A673 (cell line): ENCODE data around the gene CRY1. TPM values are rescaled to one million over a fixed set of nuclear protein-coding genes. Genes with fewer than 3 reads are reported as not detected.

ENCODE experiments used
- BruUV-seq: library from RNA; stranded (reverse); fragments of 400-500 nt; replicated peaks from 2 replicates; lab custom pipeline; 2021; lab: Mats Ljungman, UMichigan
- CTCF ChIA-PET: fragments of 300-600 bp; sonication (Branson Sonifier 250); formaldehyde crosslinking; loops from one replicate; lab custom pipeline; 2022; ENCODE audit warnings: antibody characterized with exemption; lab: Charles Lee
- POLR2A ChIA-PET: fragments of 300-600 bp; sonication (Branson Sonifier 250); formaldehyde crosslinking; loops from one replicate; lab custom pipeline; 2022; ENCODE audit warnings: antibody characterized with exemption; ENCODE audit not compliant: low non-redundant PET; lab: Charles Lee
- DNase-seq: peaks from one replicate; pipeline ENCODE4 v3.0.0-alpha.2; 2015; ENCODE audit warnings: low spot score
- H3K27ac ChIP-seq: fragments of 200-600 bp; sonication (generic); 2 replicates; pipeline ENCODE4 v1.5.1; 2016; ENCODE audit warnings: mixed run types, low read depth, mild to moderate bottlenecking, mixed read lengths, antibody characterized with exemption, low read length; ENCODE audit not compliant: poor library complexity, severe bottlenecking
- H3K27me3 ChIP-seq: fragments of 200-600 bp; sonication (generic); replicated peaks from 2 replicates; pipeline ENCODE4 v1.6.1; 2017; ENCODE audit warnings: mixed run types, low read depth, mild to moderate bottlenecking, mixed read lengths, antibody characterized with exemption, low read length; ENCODE audit not compliant: insufficient read depth, poor library complexity
- H3K36me3 ChIP-seq: fragments of 200-600 bp; sonication (generic); 2 replicates; pipeline ENCODE4 v1.6.1; 2016; ENCODE audit warnings: mixed run types, mild to moderate bottlenecking, mixed read lengths, antibody characterized with exemption, low read length; ENCODE audit not compliant: insufficient read depth, poor library complexity, severe bottlenecking
- H3K4me1 ChIP-seq: fragments of 200-600 bp; sonication (generic); 2 replicates; pipeline ENCODE4 v1.6.1; 2017; ENCODE audit warnings: mixed run types, mild to moderate bottlenecking, mixed read lengths, antibody characterized with exemption, low read length; ENCODE audit not compliant: insufficient read depth, poor library complexity, severe bottlenecking
- H3K4me3 ChIP-seq: fragments of 200-600 bp; sonication (generic); 2 replicates; pipeline ENCODE4 v1.5.1; 2016; ENCODE audit warnings: low read depth, mixed run types, mild to moderate bottlenecking, mixed read lengths, low read length; ENCODE audit not compliant: poor library complexity, severe bottlenecking
- H3K9me3 ChIP-seq: fragments of 200-600 bp; sonication (generic); 2 replicates; pipeline ENCODE4 v1.6.1; 2016; ENCODE audit warnings: mixed run types, low read depth, mild to moderate bottlenecking, mixed read lengths, antibody characterized with exemption, low read length; ENCODE audit not compliant: poor library complexity, severe bottlenecking
- EZH2 ChIP-seq: fragments of 200-600 bp; sonication (generic); IDR thresholded peaks from 2 replicates; pipeline ENCODE4 v1.6.1; 2017; ENCODE audit warnings: borderline replicate concordance, low read depth, mild to moderate bottlenecking, mixed read lengths, antibody characterized with exemption, low read length; ENCODE audit not compliant: poor library complexity, severe bottlenecking
- intact Hi-C: fragments of 100-400 bp; cut with micrococcal nuclease; formaldehyde crosslinking; loops from one replicate; pipeline ENCODE4 v1.10.0; 2022; ENCODE audit not compliant: unreplicated experiment
- total RNA-seq: library from RNA; stranded (reverse); gene quantifications from 2 replicates; pipeline ENCODE4 v1.2.3, GENCODE V29; 2021
- TF ChIP-seq, protein P1 (sequence below): fragments of 300-800, 200-600 bp; sonication (generic); conservative IDR thresholded peaks from 2 replicates; pipeline ENCODE4 v1.5.1; 2017; ENCODE audit warnings: low read depth, mild to moderate bottlenecking, antibody characterized with exemption, low read length, moderate library complexity, mixed read lengths

CRY1 gene
- total RNA-seq, 1 experiment from 2014 or later: 41.0 TPM

DNA sequence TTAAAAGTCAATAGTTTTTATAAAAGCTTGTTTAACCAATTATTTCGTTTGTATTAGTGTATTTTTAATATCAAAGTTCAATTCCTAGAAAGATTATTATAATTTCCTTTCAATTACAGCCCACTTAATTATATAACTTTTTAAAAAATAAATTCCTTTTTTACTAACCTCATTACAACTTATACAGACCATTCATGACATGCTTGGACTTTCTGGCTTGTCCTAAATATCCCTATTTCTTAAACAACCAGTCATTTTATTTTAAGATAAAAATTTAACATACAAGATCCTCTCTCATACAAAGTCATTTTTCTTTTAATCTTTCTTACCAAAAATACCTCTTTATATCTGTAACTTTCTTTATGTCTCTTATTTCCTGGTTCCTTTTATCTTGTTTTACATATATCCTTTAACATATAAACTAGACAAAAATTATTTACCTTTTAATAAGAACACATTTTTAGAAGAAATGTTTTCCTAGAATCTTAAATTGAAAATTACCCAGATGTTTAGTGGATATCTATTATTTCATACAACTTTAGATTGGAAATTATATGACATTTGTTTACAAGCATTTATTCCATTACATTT is 148.0 kb downstream of the CRY1 start:
- intact Hi-C loops: no loop called here
- ChIA-PET CTCF (interaction anchor here (0.6 kb wide), 1 partner anchor 51 kb away, joined by 10 read pairs; no protein-coding TSS in a partner anchor), POLR2A (no interaction called here)

DNA sequence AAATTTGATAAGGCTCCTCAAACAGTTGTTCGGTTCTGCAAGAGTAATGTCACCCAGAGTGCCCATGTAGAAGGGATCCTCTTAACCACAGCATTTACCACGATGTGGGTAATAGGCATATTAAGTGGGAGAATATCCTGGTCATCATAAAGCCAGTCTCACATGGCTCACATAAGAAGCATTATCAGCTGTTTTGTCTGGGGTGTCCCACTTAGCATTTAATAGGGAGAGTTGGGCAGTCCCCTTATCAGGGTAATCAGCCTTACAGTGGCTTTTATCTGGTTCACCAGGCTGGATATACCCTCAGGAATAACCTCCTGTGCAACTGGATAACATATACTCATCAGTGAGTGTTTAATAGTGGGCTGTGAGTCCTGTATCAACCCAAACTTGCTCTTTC is 150.6 kb downstream of the CRY1 start:
- no TSS peak for BruUV-seq

More for the DNA sequence above, 148.0 kb downstream of the CRY1 start:
- Histone ChIP-seq H3K27me3 (no peaks in the 10 kb centered on the region), H3K27ac (no peak overlapping the region), H3K9me3 (peaks cover 12% of the 10 kb centered on the region), H3K4me3 (no peak overlapping the region), H3K36me3 (no peaks in the 10 kb centered on the region), H3K4me1 (no peaks in the 10 kb centered on the region)
- no TSS peak for BruUV-seq
- no peak for DNase-seq
- TF ChIP-seq EZH2: no peak
- TF ChIP-seq, protein P1, sequence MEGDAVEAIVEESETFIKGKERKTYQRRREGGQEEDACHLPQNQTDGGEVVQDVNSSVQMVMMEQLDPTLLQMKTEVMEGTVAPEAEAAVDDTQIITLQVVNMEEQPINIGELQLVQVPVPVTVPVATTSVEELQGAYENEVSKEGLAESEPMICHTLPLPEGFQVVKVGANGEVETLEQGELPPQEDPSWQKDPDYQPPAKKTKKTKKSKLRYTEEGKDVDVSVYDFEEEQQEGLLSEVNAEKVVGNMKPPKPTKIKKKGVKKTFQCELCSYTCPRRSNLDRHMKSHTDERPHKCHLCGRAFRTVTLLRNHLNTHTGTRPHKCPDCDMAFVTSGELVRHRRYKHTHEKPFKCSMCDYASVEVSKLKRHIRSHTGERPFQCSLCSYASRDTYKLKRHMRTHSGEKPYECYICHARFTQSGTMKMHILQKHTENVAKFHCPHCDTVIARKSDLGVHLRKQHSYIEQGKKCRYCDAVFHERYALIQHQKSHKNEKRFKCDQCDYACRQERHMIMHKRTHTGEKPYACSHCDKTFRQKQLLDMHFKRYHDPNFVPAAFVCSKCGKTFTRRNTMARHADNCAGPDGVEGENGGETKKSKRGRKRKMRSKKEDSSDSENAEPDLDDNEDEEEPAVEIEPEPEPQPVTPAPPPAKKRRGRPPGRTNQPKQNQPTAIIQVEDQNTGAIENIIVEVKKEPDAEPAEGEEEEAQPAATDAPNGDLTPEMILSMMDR: no peak

DNA sequence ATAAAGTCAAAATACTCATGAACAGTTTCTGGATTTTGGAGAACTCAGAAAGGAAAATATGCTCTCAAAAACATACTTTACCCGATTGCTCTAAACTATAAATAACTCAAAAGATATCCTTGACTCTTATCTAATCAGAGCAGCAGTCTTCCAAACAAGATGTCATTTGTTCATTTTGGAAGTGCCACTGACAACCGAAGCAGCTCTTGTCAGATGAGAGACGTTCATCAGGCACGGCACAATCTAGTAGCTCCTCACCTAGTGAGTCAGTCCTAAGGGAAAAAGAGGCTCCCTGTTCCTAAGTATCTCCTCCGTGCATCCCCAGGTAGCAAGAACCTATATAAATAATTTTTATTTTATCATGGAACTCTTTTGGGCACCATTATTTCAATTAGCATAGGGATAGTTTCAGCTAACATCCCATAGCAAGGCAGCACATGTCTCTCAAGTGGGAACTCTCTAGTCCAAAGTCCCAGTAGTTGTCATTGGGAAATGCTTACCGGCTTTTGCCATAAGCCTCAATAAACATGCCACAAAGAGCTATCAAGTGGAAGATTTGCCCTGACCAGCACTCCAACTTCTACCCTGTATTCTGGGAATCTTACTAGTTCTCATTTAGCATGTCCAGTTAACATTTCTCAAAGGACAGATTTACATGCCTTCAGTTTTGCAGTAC is 151.7 kb downstream of the CRY1 start:
- intact Hi-C loops: no loop called here
- peaks cover 12% of the 10 kb centered on the region for H3K9me3 ChIP-seq
- H3K4me1 ChIP-seq: no peaks in the 10 kb centered on the region
- H3K27me3 ChIP-seq: no peaks in the 10 kb centered on the region
- no peaks in the 10 kb centered on the region for H3K36me3 ChIP-seq
- ChIA-PET POLR2A (no interaction called here), CTCF (no interaction called here)
- TF ChIP-seq, protein P1: no peak
- no peak for TF ChIP-seq EZH2
- no TSS peak for BruUV-seq
- H3K4me3 ChIP-seq: no peak overlapping the region
- DNase-seq: no peak
- H3K27ac ChIP-seq: no peak overlapping the region

More for the DNA sequence above, 150.6 kb downstream of the CRY1 start:
- no peak for DNase-seq
- POLR2A ChIA-PET: no interaction called here
- H3K27me3 ChIP-seq: no peaks in the 10 kb centered on the region
- no peak overlapping the region for H3K4me3 ChIP-seq
- TF ChIP-seq, protein P1: no peak
- TF ChIP-seq EZH2: no peak
- H3K4me1 ChIP-seq: no peaks in the 10 kb centered on the region
- no peak overlapping the region for H3K27ac ChIP-seq
- H3K9me3 ChIP-seq: peaks cover 12% of the 10 kb centered on the region
- intact Hi-C loops: no loop called here
- CTCF ChIA-PET: no interaction called here
- H3K36me3 ChIP-seq: no peaks in the 10 kb centered on the region

Other genes with a start within 250 kb of the CRY1 start
- gene TMEM263, start 137.6 kb downstream of the CRY1 start, total RNA-seq: 32.3 and 36.9 TPM in 2 replicates
- gene MTERF2, start 106.4 kb downstream of the CRY1 start, total RNA-seq: 12.6 and 13.1 TPM in 2 replicates